22Rv1 (cell line): ENCODE measurements around the gene STX11.

Source experiments
- ZFX ChIP-seq: fragments of 450-650 bp; IDR thresholded peaks from 2 replicates; pipeline ENCODE4 v1.6.1; 2017; ENCODE audit warnings: antibody characterized with exemption, borderline replicate concordance
- TF ChIP-seq, protein P1 (sequence below): fragments of 450-650 bp; IDR thresholded peaks from 2 replicates; pipeline ENCODE4 v1.5.1; 2017; ENCODE audit warnings: mild to moderate bottlenecking

GRCh38 chr6:144150710-144151657, 667 bp downstream of the STX11 start:
- TF ChIP-seq, protein P1, sequence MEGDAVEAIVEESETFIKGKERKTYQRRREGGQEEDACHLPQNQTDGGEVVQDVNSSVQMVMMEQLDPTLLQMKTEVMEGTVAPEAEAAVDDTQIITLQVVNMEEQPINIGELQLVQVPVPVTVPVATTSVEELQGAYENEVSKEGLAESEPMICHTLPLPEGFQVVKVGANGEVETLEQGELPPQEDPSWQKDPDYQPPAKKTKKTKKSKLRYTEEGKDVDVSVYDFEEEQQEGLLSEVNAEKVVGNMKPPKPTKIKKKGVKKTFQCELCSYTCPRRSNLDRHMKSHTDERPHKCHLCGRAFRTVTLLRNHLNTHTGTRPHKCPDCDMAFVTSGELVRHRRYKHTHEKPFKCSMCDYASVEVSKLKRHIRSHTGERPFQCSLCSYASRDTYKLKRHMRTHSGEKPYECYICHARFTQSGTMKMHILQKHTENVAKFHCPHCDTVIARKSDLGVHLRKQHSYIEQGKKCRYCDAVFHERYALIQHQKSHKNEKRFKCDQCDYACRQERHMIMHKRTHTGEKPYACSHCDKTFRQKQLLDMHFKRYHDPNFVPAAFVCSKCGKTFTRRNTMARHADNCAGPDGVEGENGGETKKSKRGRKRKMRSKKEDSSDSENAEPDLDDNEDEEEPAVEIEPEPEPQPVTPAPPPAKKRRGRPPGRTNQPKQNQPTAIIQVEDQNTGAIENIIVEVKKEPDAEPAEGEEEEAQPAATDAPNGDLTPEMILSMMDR, result peak; percentile 28
- no peak for TF ChIP-seq ZFX
